GM19099 (cell line): Measurements from ENCODE around the gene TBC1D3I.
"Not testable (repeated sequence)": the region's sequence is repeated elsewhere in the genome, so short reads cannot be mapped to it uniquely, and the experiment has no call there.

Source experiments
- POLR2A ChIP-seq: IDR thresholded peaks from 3 replicates; pipeline ENCODE4 v1.6.1; 2011; ENCODE audit warnings: low read depth; ENCODE audit not compliant: insufficient read length; ENCODE audit errors: extremely low read depth

Gene TBC1D3I

DNA sequence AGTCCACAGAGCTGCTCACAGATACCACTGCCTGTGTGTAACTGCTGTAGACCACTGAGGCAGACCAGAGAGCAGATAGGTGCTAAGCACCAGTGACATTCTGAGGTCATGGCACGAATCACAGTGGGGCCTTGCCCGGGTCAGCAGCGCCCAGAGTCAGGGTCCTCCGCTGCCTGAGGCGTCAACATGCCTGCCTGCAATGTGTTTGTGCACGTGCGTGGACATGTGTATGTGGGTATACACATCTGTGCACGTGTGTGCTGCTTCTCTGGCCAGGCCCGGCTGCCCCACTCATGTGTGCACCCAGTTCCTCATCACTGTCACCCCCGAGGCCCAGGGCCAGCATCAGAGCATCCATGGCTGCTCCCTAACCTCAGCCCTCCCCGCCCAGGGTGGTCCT is at the start of gene TBC1D3I:
Gene TBC1D3I, minus strand, starts transcription at position 101 of the 400 bp plus-strand sequence. CDS start 1,585 bp downstream, outside the sequence.
- not testable (repeated sequence) for TF ChIP-seq POLR2A

GRCh38 chr17:36214918-36215317 is 49.5 kb downstream of the TBC1D3I start:
- no peak for TF ChIP-seq POLR2A

DNA sequence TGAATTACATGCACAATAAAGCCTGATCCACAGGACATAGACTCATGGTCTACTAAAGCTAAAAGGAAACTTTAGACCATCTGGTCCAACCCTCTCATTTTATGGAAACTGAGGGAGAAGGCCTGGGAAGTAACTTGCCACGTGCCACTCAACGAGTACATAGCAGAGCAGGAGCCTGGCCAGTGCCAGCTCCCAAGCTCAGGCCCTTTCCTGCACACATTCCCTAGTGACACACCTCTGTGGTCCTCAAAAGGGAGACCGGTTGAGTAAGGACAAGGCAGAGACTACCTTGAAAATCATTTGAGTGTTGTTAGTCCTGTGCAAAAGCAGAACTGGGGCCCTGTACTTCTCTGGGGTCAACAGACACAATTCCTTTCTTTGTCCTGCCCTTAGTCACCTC is 50.7 kb downstream of the TBC1D3I start:
- TF ChIP-seq POLR2A, result no peak

GRCh38 chr17:36212966-36213365 is 51.4 kb downstream of the TBC1D3I start:
- TF ChIP-seq POLR2A, result no peak

- peak; percentile 6 for TF ChIP-seq POLR2A
These were observed 52.1 kb downstream of the TBC1D3I start for GRCh38 chr17:36212272-36212605.

- peak; percentile 38 for TF ChIP-seq POLR2A
These were observed 53.7 kb downstream of the TBC1D3I start, which contains the start of gene CCL4L2 for GRCh38 chr17:36210439-36211211. CCL4L2 (plus strand) TSS chr17:36211063.

DNA sequence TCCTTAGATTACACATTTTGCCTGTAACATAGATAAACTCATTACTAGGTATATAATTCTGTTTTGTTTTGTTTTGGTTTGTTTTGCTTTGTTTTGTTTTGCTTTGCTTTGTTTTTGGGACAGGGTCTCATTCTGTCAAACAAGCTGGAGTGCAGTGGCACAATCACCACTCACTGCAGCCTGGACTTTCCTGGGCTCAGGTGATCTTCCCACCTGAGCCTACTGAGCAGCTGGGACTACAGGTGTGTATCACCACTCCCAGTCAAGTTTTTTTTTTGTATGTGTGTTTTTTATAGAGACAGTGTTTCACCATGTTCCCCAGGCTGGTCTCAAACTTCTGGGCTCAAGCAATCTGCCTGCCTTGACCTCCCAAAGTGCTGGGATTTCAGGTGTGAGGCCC is 54.8 kb downstream of the TBC1D3I start:
- no peak for TF ChIP-seq POLR2A

- TF ChIP-seq POLR2A, result no peak
These were observed 58.5 kb downstream of the TBC1D3I start for GRCh38 chr17:36205637-36206485.

DNA sequence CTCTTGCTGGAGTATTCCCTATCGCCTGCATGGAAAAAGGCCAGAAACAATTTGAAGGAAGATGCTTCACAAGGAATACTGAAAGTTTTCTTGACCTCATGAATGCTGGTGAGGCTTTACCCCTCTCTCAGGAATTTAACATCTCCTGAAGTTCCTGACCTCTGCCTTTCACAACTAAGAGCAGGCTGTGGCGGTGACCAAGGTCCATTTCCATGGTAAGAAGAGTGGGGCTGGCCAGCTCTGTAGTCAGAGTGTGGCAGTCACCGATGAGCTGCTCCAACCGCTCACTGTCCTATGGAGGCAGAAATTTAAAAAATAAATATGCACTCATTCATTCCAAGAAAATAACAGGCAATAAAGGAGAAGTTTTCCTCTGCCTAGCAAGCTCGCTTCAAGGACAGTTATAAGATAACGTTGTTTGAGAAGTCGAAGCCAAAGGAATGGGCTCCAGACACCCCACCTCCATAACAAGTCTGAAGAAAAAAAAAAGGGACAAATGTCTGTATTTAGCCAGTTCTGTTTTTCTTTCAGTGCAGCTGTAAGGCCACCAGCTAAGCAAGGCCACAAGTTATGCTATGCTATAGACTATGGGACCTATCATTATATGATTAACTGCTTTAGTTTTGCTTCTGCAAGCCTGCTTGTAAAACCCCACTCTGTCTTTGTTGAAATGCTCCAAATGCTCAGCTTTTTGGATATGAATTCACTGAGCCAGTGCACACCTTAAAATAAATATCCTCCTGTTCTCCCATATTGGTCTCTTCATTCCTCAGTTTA is 59.5 kb downstream of the TBC1D3I start:
- TF ChIP-seq POLR2A, result no peak
